Left ventricle myocardium inferior (tissue), 1 donor: ENCODE results near the gene KRTAP12-4. TPM values are rescaled to one million over a fixed set of nuclear protein-coding genes. Genes with fewer than 3 reads are reported as not detected.
"Not testable (repeated sequence)": the region's sequence is repeated elsewhere in the genome, so short reads cannot be mapped to it uniquely, and the experiment has no call there.

ENCODE experiments used
- DNase-seq: peaks from one replicate; pipeline ENCODE4 v3.0.0-alpha.2; 2020
- H3K27ac ChIP-seq: fragments of 200-600 bp; replicated peaks from 2 replicates; pipeline ENCODE4 v1.8.0; 2021
- H3K27me3 ChIP-seq: fragments of 200-600 bp; 2 replicates; pipeline ENCODE4 v1.8.0; 2021; ENCODE audit warnings: low read depth
- H3K36me3 ChIP-seq: fragments of 200-600 bp; 2 replicates; pipeline ENCODE4 v1.8.0; 2021
- H3K4me1 ChIP-seq: fragments of 200-600 bp; 2 replicates; pipeline ENCODE4 v1.8.0; 2021
- H3K4me3 ChIP-seq: fragments of 200-600 bp; 2 replicates; pipeline ENCODE4 v1.8.0; 2021; ENCODE audit warnings: mild to moderate bottlenecking, moderate library complexity
- H3K9me3 ChIP-seq: fragments of 200-600 bp; replicated peaks from 2 replicates; pipeline ENCODE4 v1.8.0; 2021
- intact Hi-C: fragments of 100-400 bp; cut with micrococcal nuclease; formaldehyde crosslinking; loops from one replicate; pipeline ENCODE4 v1.11.0; 2022
- total RNA-seq: library from RNA; stranded (reverse); fragmentation: NEBNext Ultra II Directional; extraction: Animal tissue kit (Norgen Biotek cat#: 25700); gene quantifications from one replicate; pipeline ENCODE4 v1.2.1, GENCODE V29; 2021
- TF ChIP-seq, protein P1 (sequence below): fragments of 200-600 bp; IDR thresholded peaks from 2 replicates; pipeline ENCODE4 v1.8.0; 2021; ENCODE audit warnings: antibody characterized with exemption, mild to moderate bottlenecking, borderline replicate concordance
- donor health status: DM: no; HTN: yes; CAD: no; lungs with severe emphysema.

The KRTAP12-4 gene
- total RNA-seq, 1 donor from 2014 or later: not detected

DNA sequence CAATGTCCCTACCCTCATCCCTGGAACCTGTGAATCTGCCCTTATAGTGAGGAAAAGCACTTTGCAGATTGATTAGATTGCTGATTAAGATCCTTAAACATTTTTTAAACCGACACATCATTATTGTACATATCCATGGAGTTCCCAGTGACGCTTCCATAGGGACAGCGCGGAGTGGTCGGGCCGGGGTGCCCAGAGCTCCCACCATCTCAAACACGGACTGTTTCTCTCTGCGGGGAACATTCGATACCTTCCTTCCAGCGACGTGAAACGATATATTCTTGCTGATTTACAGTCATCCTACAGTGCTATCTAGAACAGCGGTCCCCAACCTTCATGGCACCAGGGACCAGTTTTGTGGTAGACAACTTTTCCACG lies 46.6 kb upstream of the KRTAP12-4 start:
- no peak for DNase-seq
- no peak overlapping the region for H3K4me3 ChIP-seq
- peaks cover 95% of the 10 kb centered on the region for H3K27me3 ChIP-seq
- TF ChIP-seq, protein P1, sequence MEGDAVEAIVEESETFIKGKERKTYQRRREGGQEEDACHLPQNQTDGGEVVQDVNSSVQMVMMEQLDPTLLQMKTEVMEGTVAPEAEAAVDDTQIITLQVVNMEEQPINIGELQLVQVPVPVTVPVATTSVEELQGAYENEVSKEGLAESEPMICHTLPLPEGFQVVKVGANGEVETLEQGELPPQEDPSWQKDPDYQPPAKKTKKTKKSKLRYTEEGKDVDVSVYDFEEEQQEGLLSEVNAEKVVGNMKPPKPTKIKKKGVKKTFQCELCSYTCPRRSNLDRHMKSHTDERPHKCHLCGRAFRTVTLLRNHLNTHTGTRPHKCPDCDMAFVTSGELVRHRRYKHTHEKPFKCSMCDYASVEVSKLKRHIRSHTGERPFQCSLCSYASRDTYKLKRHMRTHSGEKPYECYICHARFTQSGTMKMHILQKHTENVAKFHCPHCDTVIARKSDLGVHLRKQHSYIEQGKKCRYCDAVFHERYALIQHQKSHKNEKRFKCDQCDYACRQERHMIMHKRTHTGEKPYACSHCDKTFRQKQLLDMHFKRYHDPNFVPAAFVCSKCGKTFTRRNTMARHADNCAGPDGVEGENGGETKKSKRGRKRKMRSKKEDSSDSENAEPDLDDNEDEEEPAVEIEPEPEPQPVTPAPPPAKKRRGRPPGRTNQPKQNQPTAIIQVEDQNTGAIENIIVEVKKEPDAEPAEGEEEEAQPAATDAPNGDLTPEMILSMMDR: no peak
- intact Hi-C loops: no loop called here
- H3K9me3 ChIP-seq: no peaks in the 10 kb centered on the region
- H3K36me3 ChIP-seq: no peaks in the 10 kb centered on the region
- H3K4me1 ChIP-seq: no peaks in the 10 kb centered on the region
- no peak overlapping the region for H3K27ac ChIP-seq

DNA sequence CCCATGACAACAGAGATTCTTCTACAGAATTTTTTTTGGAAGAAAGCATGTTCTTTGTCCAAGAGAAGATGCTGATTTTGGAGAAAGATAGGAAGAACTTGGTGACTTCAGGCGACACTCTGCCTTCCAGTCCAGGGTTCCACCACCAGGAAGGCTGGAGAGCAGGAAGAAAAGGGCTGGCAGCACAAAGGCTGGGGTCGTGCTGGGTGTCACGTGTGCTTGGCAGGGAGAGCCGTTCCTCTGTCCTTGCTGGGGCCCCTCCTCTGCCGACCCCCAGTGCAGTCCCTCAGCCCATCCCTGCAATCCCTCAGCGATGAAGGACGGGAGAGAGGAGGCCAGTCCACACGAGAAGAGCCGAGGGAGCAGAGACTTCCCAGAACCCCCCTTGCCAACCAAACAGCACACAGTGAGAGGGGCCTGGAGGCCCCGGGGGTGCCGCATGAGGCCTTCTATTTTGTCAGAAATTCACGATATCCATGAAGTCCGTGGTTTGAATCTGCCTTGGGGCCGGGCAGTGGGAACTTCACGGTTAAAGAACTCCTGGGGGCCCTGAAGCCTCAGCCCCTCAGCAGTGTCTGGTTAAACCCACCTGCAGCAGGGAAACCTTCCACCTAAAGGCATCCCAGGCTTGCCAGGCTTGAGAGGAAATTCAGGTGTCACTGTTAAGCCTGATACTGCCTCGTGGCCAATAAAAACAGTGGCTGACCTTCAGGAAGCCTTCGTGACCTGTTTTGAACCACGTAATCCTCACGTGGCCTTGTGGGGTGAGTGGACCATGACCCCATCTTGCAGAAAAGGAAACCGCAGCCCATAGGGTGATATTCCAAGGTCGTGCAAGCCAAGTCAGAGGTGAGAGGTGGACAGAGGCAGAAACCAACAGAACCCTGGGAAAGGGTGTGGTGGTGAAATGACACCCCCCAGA lies 45.9 kb upstream of the KRTAP12-4 start:
- Histone ChIP-seq H3K9me3 (no peaks in the 10 kb centered on the region), H3K27me3 (peaks cover 91% of the 10 kb centered on the region), H3K36me3 (no peaks in the 10 kb centered on the region), H3K4me3 (no peak overlapping the region), H3K27ac (no peak overlapping the region), H3K4me1 (no peaks in the 10 kb centered on the region)
- TF ChIP-seq, protein P1: no peak
- intact Hi-C loops: no loop called here
- DNase-seq: no peak

DNA sequence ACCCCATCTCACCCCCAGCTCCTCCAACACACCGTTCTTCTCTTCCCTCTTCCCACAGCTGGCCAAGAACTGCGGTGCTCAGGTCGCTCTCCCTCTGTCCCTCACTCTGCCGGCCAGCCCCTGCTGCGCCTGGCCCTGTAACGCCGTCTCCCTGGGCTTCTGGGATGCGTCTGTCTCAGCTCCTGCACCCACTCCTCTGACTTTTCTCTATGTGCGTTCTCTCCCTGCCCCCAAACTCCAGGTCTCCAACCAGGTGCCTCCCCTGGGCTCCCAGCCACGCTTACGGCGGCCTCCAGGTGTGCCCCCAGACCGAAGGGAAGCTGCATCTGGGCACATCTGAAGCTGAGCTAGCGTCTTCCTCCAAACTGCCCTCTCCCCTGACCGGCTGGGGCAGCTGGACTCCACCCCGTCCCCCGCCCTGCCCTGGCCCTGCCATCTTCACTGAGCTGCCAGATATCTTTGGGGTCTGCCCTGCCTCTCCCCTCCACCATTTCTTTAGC lies 45.1 kb upstream of the KRTAP12-4 start:
- intact Hi-C loops: no loop called here
- TF ChIP-seq, protein P1: no peak
- no peaks in the 10 kb centered on the region for H3K4me1 ChIP-seq
- peaks cover 90% of the 10 kb centered on the region for H3K27me3 ChIP-seq
- DNase-seq: no peak
- H3K36me3 ChIP-seq: no peaks in the 10 kb centered on the region
- peaks cover 3% of the 10 kb centered on the region for H3K9me3 ChIP-seq
- no peak overlapping the region for H3K27ac ChIP-seq
- H3K4me3 ChIP-seq: no peak overlapping the region

DNA sequence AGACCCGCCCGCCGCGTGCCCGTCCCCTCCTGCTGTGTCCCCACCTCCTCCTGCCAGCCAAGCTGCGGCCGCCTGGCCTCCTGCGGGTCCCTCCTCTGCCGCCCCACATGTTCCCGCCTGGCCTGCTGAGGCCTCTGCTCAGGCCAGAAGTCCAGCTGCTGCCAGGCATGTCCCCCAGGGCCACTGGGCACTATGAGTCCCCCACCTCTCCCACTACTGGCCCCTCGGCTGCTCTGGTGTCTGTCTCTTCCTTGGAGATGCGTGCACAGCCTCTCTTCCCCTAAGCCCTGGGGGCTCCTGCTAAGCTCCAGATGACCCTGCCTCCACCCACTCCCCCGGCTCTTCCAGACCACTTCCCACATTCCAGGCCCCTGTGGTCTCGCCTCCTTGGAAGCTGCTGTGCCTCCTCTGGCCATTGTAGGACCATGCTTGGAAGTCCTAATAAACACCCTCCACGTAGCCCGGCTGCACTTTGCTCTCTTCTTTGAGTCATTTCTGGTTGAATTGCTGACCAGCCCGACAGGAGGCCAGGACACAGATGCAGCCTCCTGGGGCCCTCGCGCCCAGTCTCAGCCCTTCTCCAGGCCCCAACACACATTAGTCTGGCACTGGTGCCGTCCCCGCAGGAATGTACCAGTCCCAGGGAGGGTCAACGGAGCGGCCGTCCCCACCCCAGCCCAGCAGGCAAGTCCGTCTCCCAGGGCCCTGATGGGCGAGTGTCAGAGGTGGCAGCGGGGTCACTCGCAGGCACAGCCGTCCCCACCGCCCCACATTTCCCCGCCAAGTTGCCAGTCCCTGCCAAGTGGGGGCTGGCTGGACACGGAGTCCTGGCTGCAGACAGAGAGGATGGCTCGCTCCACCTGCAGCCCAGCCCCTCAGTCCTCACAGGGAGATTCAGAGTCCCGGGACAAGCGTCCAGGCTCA lies 43.6 kb upstream of the KRTAP12-4 start:
- Histone ChIP-seq H3K36me3 (no peaks in the 10 kb centered on the region), H3K4me3 (no peak overlapping the region), H3K27me3 (peaks cover 76% of the 10 kb centered on the region), H3K27ac (no peak overlapping the region), H3K9me3 (peaks cover 18% of the 10 kb centered on the region), H3K4me1 (no peaks in the 10 kb centered on the region)
- intact Hi-C loops: no loop called here
- no peak for DNase-seq
- TF ChIP-seq, protein P1: no peak

DNA sequence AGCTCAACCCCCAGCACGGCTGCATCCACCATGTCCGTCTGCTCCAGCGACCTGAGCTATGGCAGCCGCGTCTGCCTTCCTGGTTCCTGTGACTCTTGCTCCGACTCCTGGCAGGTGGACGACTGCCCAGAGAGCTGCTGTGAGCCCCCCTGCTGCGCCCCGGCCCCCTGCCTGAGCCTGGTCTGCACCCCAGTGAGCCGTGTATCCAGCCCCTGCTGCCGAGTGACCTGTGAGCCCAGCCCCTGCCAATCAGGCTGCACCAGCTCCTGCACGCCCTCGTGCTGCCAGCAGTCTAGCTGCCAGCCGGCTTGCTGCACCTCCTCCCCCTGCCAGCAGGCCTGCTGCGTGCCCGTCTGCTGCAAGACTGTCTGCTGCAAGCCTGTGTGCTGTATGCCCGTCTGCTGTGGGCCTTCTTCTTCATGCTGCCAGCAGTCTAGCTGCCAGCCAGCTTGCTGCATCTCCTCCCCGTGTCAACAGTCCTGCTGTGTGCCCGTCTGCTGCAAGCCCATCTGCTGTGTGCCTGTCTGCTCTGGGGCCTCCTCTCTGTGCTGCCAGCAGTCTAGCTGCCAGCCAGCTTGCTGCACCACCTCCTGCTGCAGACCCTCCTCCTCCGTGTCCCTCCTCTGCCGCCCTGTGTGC lies 42.8 kb upstream of the KRTAP12-4 start, which contains the start of gene KRTAP10-12:
KRTAP10-12 (plus strand) TSS at position 1 of the 639 bp plus-strand sequence; CDS start at position 31, 30 bp downstream.
- H3K9me3 ChIP-seq: peaks cover 26% of the 10 kb centered on the region
- H3K27ac ChIP-seq, H3K36me3 ChIP-seq, intact Hi-C loops, H3K4me3 ChIP-seq, H3K4me1 ChIP-seq, DNase-seq: not testable (repeated sequence)
- peaks cover 68% of the 10 kb centered on the region for H3K27me3 ChIP-seq
